ENCODE results near the gene SENP3.

Gene SENP3

GRCh38 chr17:7577327-7578199 lies 15.8 kb downstream of the SENP3 start:
- no peak for DNase-seq (ENCODE audit: low spot score)

GRCh38 chr17:7579001-7579833 lies 17.5 kb downstream of the SENP3 start, which contains the start of gene CD68:
TSS of gene CD68 (plus strand) at chr17:7579638. CDS start at chr17:7579678, 40 bp downstream.
- no peak for DNase-seq (ENCODE audit: low spot score)

GRCh38 chr17:7579834-7580603 lies 18.3 kb downstream of the SENP3 start:
- no peak for DNase-seq (ENCODE audit: low spot score)

- DNase-seq (ENCODE audit: low spot score), result no peak
These were observed 19.2 kb downstream of the SENP3 start for GRCh38 chr17:7580604-7581575.

GRCh38 chr17:7582396-7583252 lies 20.9 kb downstream of the SENP3 start:
- DNase-seq (ENCODE audit: low spot score), result no peak

- peak; percentile 89 for DNase-seq (ENCODE audit: low spot score)
These were observed 21.8 kb downstream of the SENP3 start, which contains the start of gene MPDU1 for GRCh38 chr17:7583253-7584109. TSS of gene MPDU1 (plus strand) at chr17:7583852. CDS start at chr17:7583863, 11 bp downstream.

GRCh38 chr17:7586673-7587419 lies 25.1 kb downstream of the SENP3 start:
- no peak for DNase-seq (ENCODE audit: low spot score)

- no peak for DNase-seq (ENCODE audit: low spot score)
These were observed 25.9 kb downstream of the SENP3 start for GRCh38 chr17:7587420-7588151.

- DNase-seq (ENCODE audit: low spot score), result no peak
These were observed 27.0 kb downstream of the SENP3 start for GRCh38 chr17:7588553-7589203.

GRCh38 chr17:7589204-7589868 lies 27.6 kb downstream of the SENP3 start:
- DNase-seq (ENCODE audit: low spot score), result no peak

GRCh38 chr17:7589891-7590691 lies 28.4 kb downstream of the SENP3 start, which contains the start of gene SOX15:
TSS of gene SOX15 (minus strand) at chr17:7590094. CDS start at chr17:7589676, 418 bp downstream.
- no peak for DNase-seq (ENCODE audit: low spot score)

GRCh38 chr17:7590743-7591142 lies 29.0 kb downstream of the SENP3 start:
- no peak for DNase-seq (ENCODE audit: low spot score)

- DNase-seq (ENCODE audit: low spot score), result no peak
These were observed 29.9 kb downstream of the SENP3 start for GRCh38 chr17:7591596-7591995.

GRCh38 chr17:7592422-7593021 lies 30.8 kb downstream of the SENP3 start:
- DNase-seq (ENCODE audit: low spot score), result no peak

GRCh38 chr17:7593296-7593695 lies 31.6 kb downstream of the SENP3 start:
- no peak for DNase-seq (ENCODE audit: low spot score)
